ENCODE measurements around the gene IER2.

Gene IER2

DNA sequence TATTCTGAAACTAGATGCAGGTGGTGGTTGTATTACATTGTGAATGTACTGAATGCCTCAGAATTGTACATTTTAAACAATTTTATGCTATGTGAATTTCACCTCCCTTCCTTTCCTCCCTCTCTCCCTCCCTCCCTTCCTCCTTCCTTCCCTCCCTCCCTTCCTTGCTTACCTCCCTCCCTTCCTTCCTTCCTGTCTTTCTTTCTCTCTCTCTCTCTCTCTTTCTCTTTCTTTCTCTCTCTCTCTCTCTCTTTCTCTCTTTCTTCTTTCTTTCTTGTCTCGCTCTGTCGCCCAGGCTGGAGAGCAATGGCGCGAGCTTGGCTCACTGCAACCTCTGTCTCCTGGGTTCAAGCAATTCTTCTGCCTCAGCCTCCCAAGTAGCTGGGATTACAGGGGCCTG, 37.2 kb downstream of the IER2 start:
- Histone ChIP-seq H3K4me2 (ENCODE audit: low read length) (no peak overlapping the region), H3K9ac (ENCODE audit: low read length) (no peak overlapping the region), H3K36me3 (ENCODE audit: insufficient read depth, low read length) (no peaks in the 10 kb centered on the region), H3F3A (ENCODE audit: insufficient read depth, low read length) (no peaks in the 10 kb centered on the region), H3K27ac (ENCODE audit: low read depth, low read length, poor library complexity, severe bottlenecking) (no peak overlapping the region), H3K4me3 (ENCODE audit: low read depth, low read length, poor library complexity, severe bottlenecking) (no peak overlapping the region), H3K4me1 (ENCODE audit: insufficient read depth, low read length, severe bottlenecking) (no peaks in the 10 kb centered on the region), H4K20me1 (ENCODE audit: insufficient read depth, low read length) (no peaks in the 10 kb centered on the region), H2AFZ (ENCODE audit: low read length) (no peak overlapping the region), H3K9me3 (ENCODE audit: low read length) (no peaks in the 10 kb centered on the region), H3K27me3 (ENCODE audit: insufficient read depth, low read length) (no peaks in the 10 kb centered on the region; the same call in 1 of the 2 replicates), H3K79me2 (ENCODE audit: insufficient read depth, low read length) (no peaks in the 10 kb centered on the region), H3K9me2 (ENCODE audit: low read depth, low read length) (no peaks in the 10 kb centered on the region)
- TF ChIP-seq EZH2 (IDR thresholded peaks at IDR 0.05; ENCODE audit: borderline replicate concordance, low read length) (no peak), CTCF (IDR thresholded peaks at IDR 0.05; ENCODE audit: low read length) (no peak)

- H3K27me3 ChIP-seq (ENCODE audit: insufficient read depth, low read length), result no peaks in the 10 kb centered on the region; the same call in 1 of the 2 replicates
- no peaks in the 10 kb centered on the region for H3K79me2 ChIP-seq (ENCODE audit: insufficient read depth, low read length)
Measured at GRCh38 chr19:13189600-13189999, 39.4 kb downstream of the IER2 start.

DNA sequence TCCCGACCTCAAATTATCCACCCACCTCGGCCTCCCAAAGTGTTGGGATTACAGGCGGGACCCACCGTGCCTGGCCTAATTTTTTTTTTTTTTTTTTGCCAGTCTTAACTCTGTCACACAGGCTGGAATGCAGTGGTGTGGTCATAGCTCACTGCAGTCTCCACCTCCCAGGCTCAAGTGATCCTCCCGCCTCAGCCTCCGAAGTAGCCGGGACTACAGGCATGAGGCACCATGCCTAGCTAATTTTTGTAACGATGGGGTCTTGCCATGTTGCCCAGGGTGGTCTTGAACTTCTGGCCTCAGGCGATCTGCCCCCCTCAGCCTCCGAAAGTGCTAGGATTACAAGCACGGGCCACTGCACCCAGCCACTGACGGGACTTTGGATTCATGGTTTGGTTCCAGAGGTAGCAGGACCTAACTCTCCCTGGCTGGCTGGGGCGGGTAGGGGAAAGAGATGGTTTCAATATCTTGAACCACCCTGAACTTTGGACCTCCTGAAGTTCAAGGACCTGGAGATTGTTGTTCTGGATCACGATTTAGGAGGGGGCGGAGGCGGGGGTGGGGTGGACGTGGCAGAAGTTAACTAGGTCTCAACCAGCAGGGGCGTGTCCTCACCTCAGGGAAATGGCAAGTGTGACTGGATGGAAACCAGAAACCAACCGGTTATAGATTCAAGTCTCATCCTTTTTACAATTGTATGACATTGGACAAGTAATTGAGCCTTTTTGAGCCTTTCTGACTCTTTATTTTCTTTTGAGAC, 40.8 kb downstream of the IER2 start:
- Histone ChIP-seq H3K4me2 (ENCODE audit: low read length) (no peak overlapping the region), H3K79me2 (ENCODE audit: insufficient read depth, low read length) (no peaks in the 10 kb centered on the region), H2AFZ (ENCODE audit: low read length) (no peak overlapping the region), H3K9ac (ENCODE audit: low read length) (no peak overlapping the region), H3K27ac (ENCODE audit: low read depth, low read length, poor library complexity, severe bottlenecking) (no peak overlapping the region), H3F3A (ENCODE audit: insufficient read depth, low read length) (no peaks in the 10 kb centered on the region), H3K4me3 (ENCODE audit: low read depth, low read length, poor library complexity, severe bottlenecking) (no peak overlapping the region), H3K27me3 (ENCODE audit: insufficient read depth, low read length) (no peaks in the 10 kb centered on the region; the same call in 1 of the 2 replicates), H3K9me3 (ENCODE audit: low read length) (no peaks in the 10 kb centered on the region), H3K4me1 (ENCODE audit: insufficient read depth, low read length, severe bottlenecking) (no peaks in the 10 kb centered on the region), H4K20me1 (ENCODE audit: insufficient read depth, low read length) (no peaks in the 10 kb centered on the region), H3K9me2 (ENCODE audit: low read depth, low read length) (no peaks in the 10 kb centered on the region), H3K36me3 (ENCODE audit: insufficient read depth, low read length) (no peaks in the 10 kb centered on the region)
- TF ChIP-seq EZH2 (IDR thresholded peaks at IDR 0.05; ENCODE audit: borderline replicate concordance, low read length), result no peak
- no peak for TF ChIP-seq CTCF (IDR thresholded peaks at IDR 0.05; ENCODE audit: low read length)

More at GRCh38 chr19:13189600-13189999, 39.4 kb downstream of the IER2 start:
- Histone ChIP-seq H3K4me3 (ENCODE audit: low read depth, low read length, poor library complexity, severe bottlenecking) (no peak overlapping the region), H3K9ac (ENCODE audit: low read length) (no peak overlapping the region), H3K36me3 (ENCODE audit: insufficient read depth, low read length) (no peaks in the 10 kb centered on the region), H3F3A (ENCODE audit: insufficient read depth, low read length) (no peaks in the 10 kb centered on the region), H3K27ac (ENCODE audit: low read depth, low read length, poor library complexity, severe bottlenecking) (no peak overlapping the region), H3K9me2 (ENCODE audit: low read depth, low read length) (no peaks in the 10 kb centered on the region), H3K4me2 (ENCODE audit: low read length) (no peak overlapping the region), H2AFZ (ENCODE audit: low read length) (no peak overlapping the region), H3K9me3 (ENCODE audit: low read length) (no peaks in the 10 kb centered on the region), H3K4me1 (ENCODE audit: insufficient read depth, low read length, severe bottlenecking) (no peaks in the 10 kb centered on the region), H4K20me1 (ENCODE audit: insufficient read depth, low read length) (no peaks in the 10 kb centered on the region)
- TF ChIP-seq EZH2 (IDR thresholded peaks at IDR 0.05; ENCODE audit: borderline replicate concordance, low read length) (no peak), CTCF (IDR thresholded peaks at IDR 0.05; ENCODE audit: low read length) (no peak)
